ENCODE results near the gene ETS1.

The ETS1 gene

DNA sequence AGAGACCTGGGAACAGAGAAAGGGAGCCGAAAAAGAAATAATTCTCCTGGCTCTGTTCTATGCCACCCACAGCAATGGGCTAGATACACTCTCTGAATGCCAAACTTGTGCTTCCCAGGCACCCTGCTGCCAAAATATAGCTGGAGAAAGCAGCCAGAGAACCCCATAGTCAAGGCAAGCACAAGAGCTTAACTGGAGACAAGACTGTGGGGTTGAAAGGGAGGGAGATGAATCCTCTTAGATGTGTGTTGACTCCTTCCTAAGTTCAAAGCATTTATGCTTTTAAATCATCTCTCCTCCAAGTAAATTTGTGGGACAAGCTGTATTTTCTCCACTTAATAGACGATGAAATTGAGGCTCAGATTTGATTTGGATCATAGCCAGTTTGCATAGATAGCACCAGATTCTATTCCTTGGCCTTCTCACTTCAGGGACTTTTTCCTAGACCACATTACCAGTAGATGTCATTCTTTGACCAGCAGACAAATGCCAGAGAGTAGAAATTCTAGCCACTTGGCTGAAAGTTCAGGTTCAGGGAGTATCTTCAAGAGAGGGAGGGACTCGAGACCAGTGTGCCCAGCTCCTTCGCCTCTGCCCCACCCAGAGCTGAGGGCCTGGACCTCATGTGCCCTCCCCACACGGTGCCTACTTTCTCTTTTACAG is 16.5 kb upstream of the ETS1 start:
- TF ChIP-seq, protein P1, sequence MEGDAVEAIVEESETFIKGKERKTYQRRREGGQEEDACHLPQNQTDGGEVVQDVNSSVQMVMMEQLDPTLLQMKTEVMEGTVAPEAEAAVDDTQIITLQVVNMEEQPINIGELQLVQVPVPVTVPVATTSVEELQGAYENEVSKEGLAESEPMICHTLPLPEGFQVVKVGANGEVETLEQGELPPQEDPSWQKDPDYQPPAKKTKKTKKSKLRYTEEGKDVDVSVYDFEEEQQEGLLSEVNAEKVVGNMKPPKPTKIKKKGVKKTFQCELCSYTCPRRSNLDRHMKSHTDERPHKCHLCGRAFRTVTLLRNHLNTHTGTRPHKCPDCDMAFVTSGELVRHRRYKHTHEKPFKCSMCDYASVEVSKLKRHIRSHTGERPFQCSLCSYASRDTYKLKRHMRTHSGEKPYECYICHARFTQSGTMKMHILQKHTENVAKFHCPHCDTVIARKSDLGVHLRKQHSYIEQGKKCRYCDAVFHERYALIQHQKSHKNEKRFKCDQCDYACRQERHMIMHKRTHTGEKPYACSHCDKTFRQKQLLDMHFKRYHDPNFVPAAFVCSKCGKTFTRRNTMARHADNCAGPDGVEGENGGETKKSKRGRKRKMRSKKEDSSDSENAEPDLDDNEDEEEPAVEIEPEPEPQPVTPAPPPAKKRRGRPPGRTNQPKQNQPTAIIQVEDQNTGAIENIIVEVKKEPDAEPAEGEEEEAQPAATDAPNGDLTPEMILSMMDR (IDR thresholded peaks at IDR 0.05; ENCODE audit: control insufficient read depth, insufficient read depth, low read depth, low read length, missing control alignments) = no peak
- H3K4me3 ChIP-seq (ENCODE audit: control insufficient read depth, low read depth, low read length) = no peak overlapping the region
- DNase-seq (ENCODE audit: low read depth) = no peak

DNA sequence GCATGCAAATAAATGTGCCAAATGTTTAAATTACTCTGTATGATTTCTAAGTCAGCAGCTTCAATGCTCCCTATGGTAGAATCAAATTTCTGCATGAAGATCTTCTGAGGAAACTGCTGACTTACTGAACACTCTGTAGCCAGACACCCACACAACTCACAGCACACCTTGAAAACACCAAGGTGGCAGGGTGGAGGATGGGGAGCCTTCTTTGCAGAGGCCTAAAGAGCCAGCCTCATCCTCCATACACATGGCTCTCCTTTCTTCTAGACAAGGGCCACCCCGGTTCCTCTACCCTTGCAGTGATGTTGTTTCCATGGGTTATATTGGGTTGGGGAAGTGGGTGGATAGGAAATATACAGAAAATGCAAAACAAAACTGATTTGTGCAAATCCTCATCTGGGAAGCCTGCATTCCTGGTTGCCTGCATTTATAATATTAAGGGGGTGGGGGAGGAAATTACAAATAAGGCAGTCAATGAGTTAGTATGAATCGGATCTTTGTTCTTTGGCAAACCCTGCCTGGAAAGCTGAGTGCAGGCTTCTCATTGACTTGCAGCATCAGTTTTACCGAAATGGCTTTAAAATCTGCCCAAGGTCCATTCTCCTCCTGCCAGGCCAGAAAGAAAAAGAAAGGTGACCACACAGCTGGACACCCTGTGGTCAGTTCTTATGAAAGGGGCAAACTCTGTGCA is 15.8 kb upstream of the ETS1 start:
- TF ChIP-seq, protein P1 (IDR thresholded peaks at IDR 0.05; ENCODE audit: control insufficient read depth, insufficient read depth, low read depth, low read length, missing control alignments) = no peak
- no peak for DNase-seq (ENCODE audit: low read depth)
- no peak overlapping the region for H3K4me3 ChIP-seq (ENCODE audit: control insufficient read depth, low read depth, low read length)

DNA sequence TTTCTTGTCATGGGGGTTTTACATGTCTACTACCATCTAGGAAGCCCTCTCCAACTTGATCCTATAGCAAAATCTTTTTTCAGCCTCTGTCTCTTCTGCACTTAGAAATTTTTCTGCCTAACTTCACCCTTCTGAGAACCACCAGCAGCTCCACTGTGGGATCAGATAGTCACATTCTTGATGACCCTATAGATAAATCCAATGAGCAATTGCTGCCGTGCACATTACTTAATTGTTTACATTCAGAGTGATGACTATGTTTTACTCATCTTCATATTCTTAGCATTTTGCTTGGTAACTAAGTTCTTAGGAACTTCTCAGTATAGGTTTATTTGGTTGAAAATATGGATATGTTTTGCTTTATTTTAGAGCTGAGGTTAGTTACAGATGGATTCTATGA is 12.4 kb upstream of the ETS1 start:
- TF ChIP-seq, protein P1 (IDR thresholded peaks at IDR 0.05; ENCODE audit: control insufficient read depth, insufficient read depth, low read depth, low read length, missing control alignments) = no peak
- DNase-seq (ENCODE audit: low read depth) = no peak

GRCh38 chr11:128598506-128599150 is 11.3 kb upstream of the ETS1 start:
- TF ChIP-seq, protein P1 (IDR thresholded peaks at IDR 0.05; ENCODE audit: control insufficient read depth, insufficient read depth, low read depth, low read length, missing control alignments) = no peak
- DNase-seq (ENCODE audit: low read depth) = no peak
- no peak overlapping the region for H3K4me3 ChIP-seq (ENCODE audit: control insufficient read depth, low read depth, low read length)

More for the DNA sequence above, 12.4 kb upstream of the ETS1 start:
- no peak overlapping the region for H3K4me3 ChIP-seq (ENCODE audit: control insufficient read depth, low read depth, low read length)

DNA sequence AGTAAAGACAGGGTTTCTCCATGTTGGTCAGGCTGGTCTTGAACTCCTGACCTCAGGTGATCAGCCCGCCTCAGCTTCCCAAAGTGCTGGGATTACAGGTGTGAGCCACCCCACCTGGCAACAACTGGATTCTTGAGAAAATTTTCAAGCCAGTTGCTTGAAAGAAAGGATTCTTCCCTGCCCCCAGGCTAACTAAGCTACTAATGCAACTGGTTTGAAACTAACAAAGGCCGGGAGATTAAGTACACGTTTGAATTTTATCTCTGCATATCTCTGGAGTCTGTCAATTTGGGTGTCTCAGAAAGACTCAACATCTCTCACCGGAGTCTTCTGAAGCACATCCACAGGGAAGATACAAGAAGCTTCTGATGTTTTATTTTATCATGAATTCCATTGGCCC is 10.7 kb upstream of the ETS1 start:
- no peak overlapping the region for H3K4me3 ChIP-seq (ENCODE audit: control insufficient read depth, low read depth, low read length)
- TF ChIP-seq, protein P1 (IDR thresholded peaks at IDR 0.05; ENCODE audit: control insufficient read depth, insufficient read depth, low read depth, low read length, missing control alignments) = no peak
- no peak for DNase-seq (ENCODE audit: low read depth)

GRCh38 chr11:128597209-128597608 is 9.9 kb upstream of the ETS1 start:
- TF ChIP-seq, protein P1 (IDR thresholded peaks at IDR 0.05; ENCODE audit: control insufficient read depth, insufficient read depth, low read depth, low read length, missing control alignments) = no peak
- DNase-seq (ENCODE audit: low read depth) = no peak
- no peak overlapping the region for H3K4me3 ChIP-seq (ENCODE audit: control insufficient read depth, low read depth, low read length)
